HG02623 (cell line): ENCODE measurements around the gene EIF2D.
A peak's percentile ranks its signal among the peaks of the same experiment; 100 is the strongest.
"Not testable (repeated sequence)": the region's sequence is repeated elsewhere in the genome, so short reads cannot be mapped to it uniquely, and the experiment has no call there.

ENCODE experiments used
- ATAC-seq: cut with Tn5 transposase; IDR thresholded peaks from one replicate; pipeline ENCODE4 v1.9.1; 2021; ENCODE audit warnings: moderate library complexity; ENCODE audit not compliant: unreplicated experiment

The EIF2D gene

GRCh38 chr1:206636671-206637070 lies 24.4 kb upstream of the EIF2D start:
- no peak for ATAC-seq

GRCh38 chr1:206635978-206636345 lies 23.7 kb upstream of the EIF2D start:
- ATAC-seq: no peak

- peak; percentile 88 for ATAC-seq
Measured at GRCh38 chr1:206635080-206635977, 23.1 kb upstream of the EIF2D start, which contains the start of gene DYRK3. TSS of gene DYRK3 (plus strand) at chr1:206635536. CDS start at chr1:206635704, 168 bp downstream.

- ATAC-seq: no peak
Measured at GRCh38 chr1:206634365-206635079, 22.3 kb upstream of the EIF2D start.

- no peak for ATAC-seq
Measured at GRCh38 chr1:206633708-206634121, 21.4 kb upstream of the EIF2D start.

- no peak for ATAC-seq
Measured at GRCh38 chr1:206631085-206631509, 18.8 kb upstream of the EIF2D start.

- ATAC-seq: no peak
Measured at GRCh38 chr1:206628916-206629315, 16.7 kb upstream of the EIF2D start.

GRCh38 chr1:206626396-206626795 lies 14.1 kb upstream of the EIF2D start:
- ATAC-seq: not testable (repeated sequence)

GRCh38 chr1:206609229-206609991 lies 2.9 kb downstream of the EIF2D start:
- ATAC-seq: no peak

GRCh38 chr1:206608108-206608698 lies 4.1 kb downstream of the EIF2D start:
- ATAC-seq: no peak

- no peak for ATAC-seq
Measured at GRCh38 chr1:206606867-206607266, 5.4 kb downstream of the EIF2D start.

GRCh38 chr1:206604861-206605260 lies 7.4 kb downstream of the EIF2D start:
- ATAC-seq: no peak

GRCh38 chr1:206600527-206600926 lies 11.7 kb downstream of the EIF2D start:
- no peak for ATAC-seq

GRCh38 chr1:206596319-206596666 lies 16.0 kb downstream of the EIF2D start:
- ATAC-seq: no peak

- no peak for ATAC-seq
Measured at GRCh38 chr1:206595581-206596318, 16.5 kb downstream of the EIF2D start.

GRCh38 chr1:206593351-206593925 lies 18.8 kb downstream of the EIF2D start:
- no peak for ATAC-seq

GRCh38 chr1:206591696-206592095 lies 20.6 kb downstream of the EIF2D start:
- no peak for ATAC-seq

- no peak for ATAC-seq
Measured at GRCh38 chr1:206591226-206591625, 21.0 kb downstream of the EIF2D start.

- no peak for ATAC-seq
Measured at GRCh38 chr1:206590025-206590758, 22.1 kb downstream of the EIF2D start.
